GM12878 (cell line): ENCODE data around the gene ZSWIM3. TPM values are rescaled to one million over a fixed set of nuclear protein-coding genes. Genes with fewer than 3 reads are reported as not detected.

ENCODE experiments used
- ATAC-seq: fragments of 200-7000 bp; cut with Tn5 transposase; 3 replicates; pipeline ENCODE4 v1.9.1; 2020; ENCODE audit warnings: mild to moderate bottlenecking, moderate library complexity
- BruUV-seq: library from RNA; stranded (reverse); fragments of 400-500 nt; replicated peaks from 2 replicates; lab custom pipeline; 2021; lab: Mats Ljungman, UMichigan
- CTCF ChIA-PET: fragments of 300-600 bp; sonication (Branson Sonifier 250); formaldehyde crosslinking; extraction: SDS; loops from one replicate; lab custom pipeline; 2021; ENCODE audit warnings: inconsistent platforms; lab: Yijun Ruan, JAX
- POLR2A ChIA-PET: fragments of 350-600 bp; formaldehyde crosslinking; extraction: SDS; loops from one replicate; lab custom pipeline; 2021; ENCODE audit warnings: inconsistent platforms; lab: Charles Lee
- RAD21 ChIA-PET: fragments of 300-600 bp; sonication (Branson Sonifier 250); formaldehyde crosslinking; loops from one replicate; lab custom pipeline; 2023; ENCODE audit warnings: antibody characterized with exemption; ENCODE audit not compliant: unreplicated experiment; lab: Charles Lee
- SMC1A ChIA-PET: fragments of 300-600 bp; sonication (Branson Sonifier 250); formaldehyde crosslinking; loops from one replicate; lab custom pipeline; 2023; ENCODE audit not compliant: unreplicated experiment, uncharacterized antibody; lab: Charles Lee
- DNase-seq: peaks from one replicate; pipeline ENCODE4 v3.0.0-alpha.2; 2011; ENCODE audit warnings: low read depth, low spot score
- FAIRE-seq: peaks from 3 replicates; lab custom pipeline; 2011; peaks lifted over from hg19 to GRCh38; lab: Jason Lieb, UNC
- H2AFZ ChIP-seq: 2 replicates; pipeline ENCODE4 v1.6.0; 2011; ENCODE audit warnings: low read depth, low read length, control low read depth; ENCODE audit not compliant: control insufficient read depth
- H3K27ac ChIP-seq: 2 replicates; pipeline ENCODE4 v1.5.1; 2011; ENCODE audit warnings: control low read depth; ENCODE audit not compliant: control insufficient read depth, insufficient read depth
- H3K27me3 ChIP-seq, 2 experiments: replicated peaks in 1 of 2; 2 replicates each; pipeline versions ENCODE4 v1.6.0 to v1.6.1; 2011; ENCODE audit warnings: low read length in 1 of 2; ENCODE audit not compliant: control insufficient read depth in 2 of 2, insufficient read depth in 2 of 2
- H3K36me3 ChIP-seq, 2 experiments: 2 replicates each; pipeline ENCODE4 v1.5.1; 2011; ENCODE audit warnings: low read length in 1 of 2; ENCODE audit not compliant: control insufficient read depth in 2 of 2, insufficient read depth in 2 of 2
- H3K4me1 ChIP-seq: 2 replicates; pipeline ENCODE4 v1.6.1; 2011; ENCODE audit warnings: mild to moderate bottlenecking, low read length, moderate library complexity, mixed read lengths; ENCODE audit not compliant: control insufficient read depth, insufficient read depth
- H3K4me2 ChIP-seq: 2 replicates; pipeline ENCODE4 v1.6.0; 2011; ENCODE audit warnings: control low read depth; ENCODE audit not compliant: control insufficient read depth, insufficient read depth
- H3K4me3 ChIP-seq: fragments of 200-600 bp; sonication (generic); 2 replicates; pipeline ENCODE4 v1.5.1; 2016
- H3K79me2 ChIP-seq: 2 replicates; pipeline ENCODE4 v1.6.0; 2011; ENCODE audit warnings: low read length; ENCODE audit not compliant: control insufficient read depth, insufficient read depth
- H3K9ac ChIP-seq: 2 replicates; pipeline ENCODE4 v1.8.0; 2011; ENCODE audit warnings: low read length, control low read depth, mixed read lengths; ENCODE audit not compliant: control insufficient read depth, insufficient read depth
- H3K9me3 ChIP-seq: replicated peaks from 3 replicates; pipeline ENCODE4 v1.5.1; 2011; ENCODE audit warnings: mild to moderate bottlenecking, low read length; ENCODE audit not compliant: control insufficient read depth, insufficient read depth
- H4K20me1 ChIP-seq: 2 replicates; pipeline ENCODE4 v1.6.0; 2011; ENCODE audit not compliant: control insufficient read depth, insufficient read depth
- ATF3 ChIP-seq: IDR thresholded peaks from 2 replicates; pipeline ENCODE4 v1.6.1; 2011; ENCODE audit warnings: low read depth, mild to moderate bottlenecking, low read length, moderate library complexity, borderline replicate concordance; ENCODE audit errors: extremely low read depth
- BCL3 ChIP-seq: IDR thresholded peaks from 2 replicates; pipeline ENCODE4 v1.6.1; 2011; ENCODE audit warnings: borderline replicate concordance, low read depth, mild to moderate bottlenecking, moderate library complexity, low read length; ENCODE audit not compliant: insufficient read depth, poor library complexity, severe bottlenecking
- CBFB ChIP-seq: IDR thresholded peaks from 2 replicates; pipeline ENCODE4 v1.6.1; 2016; ENCODE audit warnings: antibody characterized with exemption, low read depth
- HCFC1 ChIP-seq: fragments of 150-350 bp; IDR thresholded peaks from 2 replicates; pipeline ENCODE4 v1.6.1; 2014; ENCODE audit warnings: low read length
- JUNB ChIP-seq: IDR thresholded peaks from 2 replicates; pipeline ENCODE4 v1.6.1; 2016; ENCODE audit warnings: antibody characterized with exemption, mild to moderate bottlenecking
- MEF2A ChIP-seq: IDR thresholded peaks from 2 replicates; pipeline ENCODE4 v1.6.1; 2011; ENCODE audit warnings: low read depth, mild to moderate bottlenecking, low read length, moderate library complexity; ENCODE audit not compliant: insufficient read depth
- NFXL1 ChIP-seq: fragments of 450-650 bp; IDR thresholded peaks from 2 replicates; pipeline ENCODE4 v1.6.1; 2017; ENCODE audit warnings: antibody characterized with exemption, mild to moderate bottlenecking, borderline replicate concordance
- NFYB ChIP-seq: IDR thresholded peaks from 2 replicates; pipeline ENCODE4 v1.6.1; 2011; ENCODE audit warnings: low read depth, mild to moderate bottlenecking, low read length, improper control_type of control experiment, moderate library complexity; ENCODE audit not compliant: insufficient read depth
- PAX8 ChIP-seq: fragments of 450-650 bp; IDR thresholded peaks from 2 replicates; pipeline ENCODE4 v1.6.1; 2017; ENCODE audit warnings: mild to moderate bottlenecking, moderate library complexity
- RB1 ChIP-seq: fragments of 450-650 bp; formaldehyde crosslinking; IDR thresholded peaks from 2 replicates; pipeline ENCODE4 v1.6.1; 2017; ENCODE audit warnings: mild to moderate bottlenecking, borderline replicate concordance
- SIX5 ChIP-seq: IDR thresholded peaks from 2 replicates; pipeline ENCODE4 v1.6.1; 2011; ENCODE audit warnings: mild to moderate bottlenecking, low read depth, low read length, moderate library complexity; ENCODE audit not compliant: severe bottlenecking
- TARDBP ChIP-seq: IDR thresholded peaks from 2 replicates; pipeline ENCODE4 v1.6.1; 2016; ENCODE audit warnings: borderline replicate concordance
- ZBTB33 ChIP-seq: fragments of 450-650 bp; IDR thresholded peaks from 2 replicates; pipeline ENCODE4 v1.6.1; 2017; ENCODE audit warnings: mild to moderate bottlenecking
- ZNF217 ChIP-seq: fragments of 450-650 bp; IDR thresholded peaks from 2 replicates; pipeline ENCODE4 v1.6.1; 2017; ENCODE audit warnings: antibody characterized with exemption, mild to moderate bottlenecking
- ZNF622 ChIP-seq: fragments of 450-650 bp; IDR thresholded peaks from 2 replicates; pipeline ENCODE4 v1.6.1; 2017; ENCODE audit warnings: mild to moderate bottlenecking, inconsistent platforms
- ZNF687 ChIP-seq: fragments of 450-650 bp; IDR thresholded peaks from 2 replicates; pipeline ENCODE4 v1.6.1; 2017; ENCODE audit warnings: mild to moderate bottlenecking, moderate library complexity
- WGBS: methylation state at CpG from one replicate; pipeline ENCODE4 v1.1.6; 2016; ENCODE audit warnings: low lambda C conversion rate; ENCODE audit not compliant: insufficient replicate concordance, insufficient coverage; ENCODE audit errors: missing lambda C conversion rate; 5-methylcytosine and 5-hydroxymethylcytosine counted together
- in situ Hi-C: fragments of 300-500 bp; cut with MboI; formaldehyde crosslinking; loops from 9 replicates; pipeline ENCODE4 v1.14.3; 2018; ENCODE audit warnings: mixed read lengths
- intact Hi-C: fragments of 100-400 bp; cut with micrococcal nuclease; formaldehyde crosslinking; loops from one replicate; pipeline ENCODE4 v1.14.2; 2022; ENCODE audit not compliant: unreplicated experiment
- polyA plus RNA-seq, 11 experiments: library from polyadenylated mRNA; depleted of rRNA in 4 of 11; unstranded in 6 of 11; stranded (reverse) in 5 of 11; fragments of >200 nt; fragmentation: Nextera tagmentation in 4 of 11; fragmentation: Illumina TruSeq in 1 of 11; extraction: Ambion mirVana in 4 of 11; extraction: Trizol in 1 of 11; gene quantifications; 1 replicate in 1 of 11; 2 replicates in 10 of 11; pipeline versions ENCODE4 v1.2.1 to v1.2.3, GENCODE V29; 2011 to 2016; ENCODE audit warnings: inconsistent platforms in 2 of 11, missing spikeins in 2 of 11, low read depth in 1 of 11
- total RNA-seq, 4 experiments: library from RNA; depleted of rRNA in 3 of 4; stranded (reverse); fragments of >200 nt in 3 of 4; fragmentation: Illumina TruSeq in 1 of 4; extraction: Trizol in 1 of 4; gene quantifications; 2 replicates each; pipeline versions ENCODE4 v1.2.1 to v1.2.3, GENCODE V29; 2013 to 2021

ZSWIM3 gene
- total and polyA plus RNA-seq, 10 of the 15 experiments (the other 5 are each of a cell fraction or from before 2014, with no cell fraction given) = 1.6 to 5.1 (median 4.2) TPM

- DNase-seq = no peak
- ATAC-seq = no peak
- no TSS peak for BruUV-seq
- TF ChIP-seq MEF2A (no peak), SIX5 (no peak), ZNF622 (no peak), NFYB (no peak), BCL3 (no peak), CBFB (no peak), TARDBP (no peak), ZNF217 (no peak), ZBTB33 (no peak), ZNF687 (no peak), RB1 (no peak), HCFC1 (no peak), PAX8 (no peak), JUNB (no peak), NFXL1 (no peak), ATF3 (no peak)
Measured at GRCh38 chr20:45861221-45862075, 4.0 kb downstream of the ZSWIM3 start.

More at GRCh38 chr20:45861221-45862075, 4.0 kb downstream of the ZSWIM3 start:
- ChIA-PET RAD21 (no interaction called here), SMC1A (no interaction called here), CTCF (interaction anchor here (1.4 kb wide), 1 partner anchor 108 kb away, joined by 3 read pairs; no protein-coding TSS in a partner anchor), POLR2A (interaction anchor here (0.6 to 1.5 kb wide), 6 partner anchors 19 to 74 kb away, joined by 3 to 6 read pairs (median 4); partner anchors contain the start of genes PCIF1 and ZSWIM1)
- Histone ChIP-seq H3K4me1 (0 out of 2 replicates have a peak, but pooled peaks cover 2% of the 10 kb centered on the region), H2AFZ (no peak overlapping the region), H3K9me3 (no peaks in the 10 kb centered on the region), H3K9ac (no peak overlapping the region), H3K4me2 (no peak overlapping the region), H3K36me3 (no peaks in the 10 kb centered on the region), H3K27me3 (no peaks in the 10 kb centered on the region), H3K27ac (no peak overlapping the region), H3K79me2 (peaks cover 8% of the 10 kb centered on the region), H4K20me1 (no peaks in the 10 kb centered on the region), H3K4me3 (no peak overlapping the region)
- in situ Hi-C loops (no loop called here), intact Hi-C loops (no loop called here)
- 99% methylated on average over 7 of the region's 7 CpGs for WGBS
- no peak for FAIRE-seq
